ENCODE results near the gene CLIC4. TPM values are rescaled to one million over a fixed set of nuclear protein-coding genes. Genes with fewer than 3 reads are reported as not detected.

Gene CLIC4
- total RNA-seq, 4 donors from 2014 or later, result 53.0 to 151 (median 95.3) TPM

DNA sequence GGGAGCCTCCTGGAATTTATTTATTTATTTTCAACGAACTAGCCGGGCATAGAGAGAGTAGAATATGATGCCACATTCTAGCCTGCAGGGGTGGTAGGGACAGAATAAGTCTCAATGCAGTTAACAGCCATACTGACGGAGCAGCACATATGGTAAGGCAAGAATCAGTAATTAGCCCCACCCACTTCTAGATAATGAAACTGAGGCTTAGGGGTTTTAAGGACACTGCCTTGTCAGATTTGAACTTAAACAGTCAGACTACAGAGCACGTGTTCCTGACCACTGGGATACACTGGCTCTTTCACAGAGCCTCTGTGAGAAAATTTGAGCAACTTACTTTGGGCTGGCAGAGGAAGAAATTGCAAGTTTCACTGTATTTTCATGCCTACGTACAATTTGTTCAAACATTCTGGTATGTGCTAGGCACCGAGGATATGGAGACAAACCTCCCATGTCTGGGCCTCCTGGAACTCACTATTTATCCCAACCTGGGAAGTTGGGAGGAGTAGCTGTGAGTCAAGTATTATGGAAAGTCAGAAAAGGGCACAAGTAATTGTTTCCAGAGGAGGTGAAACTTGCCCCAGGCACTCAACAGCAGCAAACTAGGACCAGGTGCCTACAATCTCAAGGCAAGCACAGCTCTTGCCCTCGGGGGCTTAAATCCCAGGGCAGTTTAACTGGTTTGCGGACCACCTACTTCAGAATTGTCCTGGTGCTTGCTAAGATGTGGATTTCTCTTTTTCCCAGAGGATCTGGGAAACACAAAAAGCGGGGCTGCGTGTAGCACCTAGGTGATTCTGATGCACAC, 1.6 kb upstream of the CLIC4 start:
- Histone ChIP-seq H3K4me3 (replicated peaks in 1 of 3) (no peak overlapping the region), H3K4me1 (peaks cover 5 to 8% of the 10 kb centered on the region in 2 donors), H3K27me3 (no peaks in the 10 kb centered on the region), H3K9me3 (no peaks in the 10 kb centered on the region), H3K27ac (no peak overlapping the region), H3K36me3 (no peaks in the 10 kb centered on the region)
- TF ChIP-seq, protein P1, sequence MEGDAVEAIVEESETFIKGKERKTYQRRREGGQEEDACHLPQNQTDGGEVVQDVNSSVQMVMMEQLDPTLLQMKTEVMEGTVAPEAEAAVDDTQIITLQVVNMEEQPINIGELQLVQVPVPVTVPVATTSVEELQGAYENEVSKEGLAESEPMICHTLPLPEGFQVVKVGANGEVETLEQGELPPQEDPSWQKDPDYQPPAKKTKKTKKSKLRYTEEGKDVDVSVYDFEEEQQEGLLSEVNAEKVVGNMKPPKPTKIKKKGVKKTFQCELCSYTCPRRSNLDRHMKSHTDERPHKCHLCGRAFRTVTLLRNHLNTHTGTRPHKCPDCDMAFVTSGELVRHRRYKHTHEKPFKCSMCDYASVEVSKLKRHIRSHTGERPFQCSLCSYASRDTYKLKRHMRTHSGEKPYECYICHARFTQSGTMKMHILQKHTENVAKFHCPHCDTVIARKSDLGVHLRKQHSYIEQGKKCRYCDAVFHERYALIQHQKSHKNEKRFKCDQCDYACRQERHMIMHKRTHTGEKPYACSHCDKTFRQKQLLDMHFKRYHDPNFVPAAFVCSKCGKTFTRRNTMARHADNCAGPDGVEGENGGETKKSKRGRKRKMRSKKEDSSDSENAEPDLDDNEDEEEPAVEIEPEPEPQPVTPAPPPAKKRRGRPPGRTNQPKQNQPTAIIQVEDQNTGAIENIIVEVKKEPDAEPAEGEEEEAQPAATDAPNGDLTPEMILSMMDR (IDR thresholded peaks at IDR 0.05), result no peak
- DNase-seq, result no peak
- 80% methylated on average over 10 of the region's 10 CpGs for WGBS, 2 donors
- intact Hi-C loops (cut with DNase I), result no loop called here

DNA sequence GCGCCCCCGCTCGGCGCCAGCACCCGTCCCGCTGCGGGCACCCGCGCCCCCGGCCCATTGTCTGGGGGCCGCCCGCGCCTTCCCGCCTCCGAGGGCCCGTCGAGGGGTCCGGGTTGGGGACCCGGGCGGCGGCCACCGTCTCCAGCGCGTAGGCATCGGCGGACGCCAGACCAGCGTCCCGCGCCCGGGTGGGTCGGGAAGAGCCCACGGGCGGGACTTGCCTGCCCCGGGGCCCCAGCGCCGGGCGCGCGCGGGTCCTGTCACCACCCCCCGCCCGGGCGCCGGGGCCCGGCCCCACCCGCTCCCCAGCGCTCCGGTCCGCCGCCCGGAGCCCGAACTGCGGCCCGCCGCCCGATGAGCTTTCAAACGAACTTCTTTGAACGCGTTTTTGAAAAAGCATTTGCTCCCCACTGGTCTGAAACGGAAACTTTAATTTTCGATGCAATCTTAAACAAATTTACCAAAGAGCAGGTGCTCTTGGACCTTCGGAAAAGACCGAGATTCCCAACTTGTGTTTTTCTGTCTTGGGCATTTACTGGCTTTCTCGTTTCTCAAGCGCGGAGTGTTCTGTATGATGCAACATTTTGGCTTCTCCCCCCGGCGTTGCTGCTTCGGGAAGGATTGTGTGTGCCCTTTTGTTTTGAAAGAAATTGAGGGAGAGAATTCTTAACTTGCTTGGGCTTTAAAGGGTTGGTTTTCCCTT, 615 bp downstream of the CLIC4 start:
- H3K9me3 ChIP-seq, result no peaks in the 10 kb centered on the region
- peak overlapping the region; percentile 28 to 96 (median 60) for H3K4me3 ChIP-seq (replicated peaks in 1 of 3)
- no peaks in the 10 kb centered on the region for H3K36me3 ChIP-seq
- 0 to 1% methylated on average over 16 to 25 of the region's 70 CpGs for WGBS, 2 donors
- peak; percentile 60 to 61 for DNase-seq
- no peaks in the 10 kb centered on the region for H3K27me3 ChIP-seq
- intact Hi-C loops (cut with DNase I), result no loop called here
- TF ChIP-seq POLR2A (IDR thresholded peaks at IDR 0.05), result no peak
- TF ChIP-seq, protein P1 (IDR thresholded peaks at IDR 0.05), result no peak
- H3K4me1 ChIP-seq, result peaks cover 5 to 13% of the 10 kb centered on the region in 2 donors
- H3K27ac ChIP-seq, result peak overlapping the region; percentile 73 to 92 (median 75)

DNA sequence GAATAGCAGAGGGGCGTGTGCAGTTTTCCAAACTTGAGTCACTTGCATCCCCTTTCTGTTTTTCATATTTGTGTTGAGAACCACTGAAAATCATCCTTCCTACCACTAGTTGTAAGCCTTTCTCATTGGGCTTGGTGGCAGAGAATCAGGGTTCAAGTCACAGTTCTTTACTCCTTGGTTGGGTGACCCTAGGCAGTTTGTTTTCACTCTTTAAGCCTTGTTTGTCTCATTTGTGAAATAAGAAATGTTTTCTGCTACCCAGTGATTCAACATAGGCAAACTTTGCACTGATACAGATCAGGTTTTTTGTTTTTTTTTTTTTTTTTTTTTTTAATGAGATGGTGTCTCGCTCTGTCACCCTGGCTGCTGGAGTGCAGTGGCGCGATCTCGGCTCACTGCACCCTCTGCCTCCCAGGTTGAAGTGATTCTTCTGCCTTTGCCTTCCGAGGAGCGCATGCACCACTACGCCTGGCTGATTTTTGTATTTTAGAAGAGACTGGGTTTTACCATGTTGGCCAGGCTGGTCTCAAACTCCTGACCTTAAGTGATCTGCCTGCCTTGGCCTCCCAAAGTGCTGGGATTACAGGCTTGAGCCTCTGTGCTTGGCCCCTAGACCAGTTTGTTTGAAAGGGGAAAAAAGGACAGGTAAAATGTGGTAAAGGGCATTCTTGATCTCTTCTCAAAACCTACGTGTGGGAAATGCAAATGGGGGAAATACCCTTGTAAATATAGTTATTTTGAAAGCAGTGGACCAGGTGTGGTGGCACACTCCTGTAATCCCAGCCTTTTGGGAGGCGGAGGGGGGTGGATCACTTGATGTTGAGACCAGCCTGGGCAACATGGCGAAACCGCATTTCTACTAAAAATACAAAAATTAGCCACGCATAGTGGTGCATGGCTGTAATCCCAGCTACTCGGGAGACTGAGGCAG, 3.2 kb downstream of the CLIC4 start:
- Histone ChIP-seq H3K4me1 (peaks cover 5 to 25% of the 10 kb centered on the region in 2 donors), H3K36me3 (no peaks in the 10 kb centered on the region), H3K27me3 (no peaks in the 10 kb centered on the region), H3K9me3 (no peaks in the 10 kb centered on the region), H3K27ac (peak overlapping the region in 1 of 3 donors; percentile 21), H3K4me3 (replicated peaks in 1 of 3) (no peak overlapping the region)
- DNase-seq, result peak; percentile 45 to 63
- 53 to 55% methylated on average over 14 of the region's 14 CpGs for WGBS, 2 donors
- intact Hi-C loops (cut with DNase I), result no loop called here
- no peak for TF ChIP-seq POLR2A (IDR thresholded peaks at IDR 0.05)
- TF ChIP-seq, protein P1 (IDR thresholded peaks at IDR 0.05), result no peak

DNA sequence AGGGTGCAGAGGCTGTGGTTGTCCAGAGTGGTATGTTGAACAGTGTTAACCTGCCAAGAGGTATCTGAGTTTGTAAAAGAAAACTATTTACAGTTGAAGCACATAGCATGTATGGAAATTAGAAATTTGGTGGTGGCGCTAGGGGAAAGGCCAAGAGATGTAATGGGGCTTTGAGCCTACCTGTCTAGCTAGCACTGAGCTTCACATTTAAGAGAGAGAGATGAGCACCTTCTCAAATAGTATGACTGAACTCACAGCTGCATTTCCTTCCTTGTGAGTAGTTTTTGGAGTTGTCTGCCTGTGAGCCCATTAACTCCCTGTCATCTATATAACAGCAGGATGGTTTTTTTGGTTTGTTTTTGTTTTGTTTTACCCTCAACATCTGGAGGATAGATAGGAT, 4.0 kb downstream of the CLIC4 start:
- peak overlapping the region in 1 of 3 donors; percentile 21 for H3K27ac ChIP-seq
- no peaks in the 10 kb centered on the region for H3K27me3 ChIP-seq
- no peaks in the 10 kb centered on the region for H3K9me3 ChIP-seq
- H3K4me1 ChIP-seq, result peaks cover 5 to 22% of the 10 kb centered on the region in 2 donors
- intact Hi-C loops (cut with DNase I), result no loop called here
- no peak for DNase-seq
- TF ChIP-seq, protein P1 (IDR thresholded peaks at IDR 0.05), result no peak
- TF ChIP-seq POLR2A (IDR thresholded peaks at IDR 0.05), result no peak
- 88 to 90% methylated on average over 1 of the region's 1 CpG for WGBS, 2 donors
- no peak overlapping the region for H3K4me3 ChIP-seq (replicated peaks in 1 of 3)
- H3K36me3 ChIP-seq, result no peaks in the 10 kb centered on the region
